HG02870 (cell line): ENCODE data around the gene LEUTX.

Experiments
- ATAC-seq: cut with Tn5 transposase; IDR thresholded peaks from one replicate; pipeline ENCODE4 v1.9.1; 2021; ENCODE audit warnings: mild to moderate bottlenecking, moderate library complexity; ENCODE audit not compliant: unreplicated experiment

Gene LEUTX

DNA sequence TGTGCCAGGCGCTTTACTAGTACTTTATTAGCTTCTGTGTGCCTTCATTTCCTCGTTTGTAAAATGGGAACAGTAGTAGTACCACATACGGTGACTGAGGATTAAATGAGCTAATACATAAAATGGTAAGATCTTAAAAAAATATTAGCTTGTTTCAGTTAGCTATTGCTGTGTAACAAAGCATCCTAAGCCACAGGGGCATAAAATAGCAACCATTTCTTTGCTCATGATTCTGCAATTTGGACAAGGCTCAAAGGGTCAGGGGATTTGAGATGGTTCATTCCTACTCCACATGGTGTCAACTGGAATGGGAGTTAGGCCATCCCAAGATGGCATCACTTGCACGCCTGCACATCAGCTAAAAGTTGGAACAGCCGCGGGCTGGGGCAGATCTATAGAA is 42.0 kb downstream of the LEUTX start:
- ATAC-seq, result no peak

DNA sequence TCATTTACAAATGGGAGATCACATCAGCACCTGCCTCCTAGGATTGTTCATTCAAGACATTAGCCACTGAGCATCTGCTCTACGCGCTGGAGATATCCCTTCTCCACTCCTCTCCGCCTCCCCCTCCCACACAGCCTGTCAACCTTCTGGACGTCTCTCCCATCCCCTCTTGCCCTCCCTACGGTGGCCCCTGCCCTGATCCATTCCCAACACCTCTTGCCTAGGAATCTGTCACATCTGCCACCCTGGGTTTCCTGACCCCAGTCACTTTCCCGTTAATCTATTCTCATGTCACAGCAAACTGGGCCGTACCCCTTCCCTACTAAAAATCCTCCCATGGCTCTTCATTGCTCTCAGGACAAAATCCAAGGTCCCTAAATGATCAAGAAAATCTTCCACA is 45.0 kb downstream of the LEUTX start:
- ATAC-seq, result no peak

- peak; percentile 91 for ATAC-seq
These were observed 45.8 kb downstream of the LEUTX start for GRCh38 chr19:39824143-39825092.

GRCh38 chr19:39825093-39825463 is 46.4 kb downstream of the LEUTX start:
- no peak for ATAC-seq

DNA sequence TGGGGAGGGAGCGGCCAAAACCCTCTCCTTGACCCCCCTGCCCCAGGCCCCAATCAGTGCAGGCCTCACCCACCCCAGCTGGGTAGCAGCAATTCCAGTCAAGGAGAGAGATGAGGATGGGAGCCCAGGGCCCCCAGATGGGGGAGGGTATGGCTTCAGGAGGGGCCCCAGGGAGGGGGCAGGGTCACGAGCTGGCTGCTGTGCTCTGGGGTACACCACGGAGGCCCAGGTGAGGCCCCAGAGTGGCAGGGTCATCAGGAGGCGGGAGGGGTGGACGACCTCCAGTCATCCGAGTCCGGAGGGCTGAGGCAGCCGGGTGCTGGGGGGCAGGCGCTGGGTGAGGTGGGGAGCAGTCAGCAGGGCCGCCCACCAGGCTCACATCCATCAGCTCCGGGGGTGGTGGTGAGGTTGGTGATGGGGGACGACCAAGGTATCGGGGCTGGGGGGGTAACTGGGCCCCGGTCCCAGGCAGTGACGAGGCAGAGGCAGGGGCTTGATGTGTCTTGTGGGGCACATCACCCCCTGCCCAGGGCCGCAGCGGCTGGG is 47.0 kb downstream of the LEUTX start:
- no peak for ATAC-seq

DNA sequence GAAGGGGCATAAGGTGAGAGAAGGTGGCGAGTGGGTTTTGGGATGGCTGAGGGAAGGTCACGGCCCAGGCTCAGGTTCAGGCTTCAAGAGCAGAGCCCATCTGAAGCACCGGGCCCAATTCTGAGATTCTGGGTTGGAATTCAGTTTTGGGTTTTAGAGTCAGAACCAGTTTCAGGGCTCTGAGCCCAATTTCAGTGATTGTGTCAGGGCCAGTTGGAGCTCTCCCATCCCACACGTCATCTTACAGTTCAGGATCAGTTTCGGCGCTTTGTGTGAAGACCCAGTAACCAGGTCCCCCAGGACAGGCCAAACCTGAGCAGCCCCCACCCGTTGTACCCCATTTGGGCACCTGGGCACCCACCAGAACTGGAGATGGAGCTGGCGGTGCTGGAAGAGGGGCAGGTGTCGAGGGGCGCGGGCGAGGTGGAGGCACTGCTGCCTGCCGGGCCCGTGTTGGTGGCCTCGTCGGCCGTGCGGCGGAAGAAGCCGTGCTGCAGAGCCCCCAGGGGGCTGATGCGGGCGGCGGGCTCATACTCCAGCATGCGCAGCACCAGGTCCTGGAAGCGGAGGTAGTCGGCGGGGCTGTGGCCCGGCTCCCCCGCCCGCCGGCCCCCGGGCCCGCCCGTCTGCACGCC is 47.8 kb downstream of the LEUTX start:
- ATAC-seq, result no peak

GRCh38 chr19:39827216-39827615 is 48.6 kb downstream of the LEUTX start:
- ATAC-seq, result no peak

- no peak for ATAC-seq
These were observed 49.5 kb downstream of the LEUTX start for GRCh38 chr19:39828015-39828653.

- ATAC-seq, result no peak
These were observed 50.0 kb downstream of the LEUTX start for GRCh38 chr19:39828654-39829032.

DNA sequence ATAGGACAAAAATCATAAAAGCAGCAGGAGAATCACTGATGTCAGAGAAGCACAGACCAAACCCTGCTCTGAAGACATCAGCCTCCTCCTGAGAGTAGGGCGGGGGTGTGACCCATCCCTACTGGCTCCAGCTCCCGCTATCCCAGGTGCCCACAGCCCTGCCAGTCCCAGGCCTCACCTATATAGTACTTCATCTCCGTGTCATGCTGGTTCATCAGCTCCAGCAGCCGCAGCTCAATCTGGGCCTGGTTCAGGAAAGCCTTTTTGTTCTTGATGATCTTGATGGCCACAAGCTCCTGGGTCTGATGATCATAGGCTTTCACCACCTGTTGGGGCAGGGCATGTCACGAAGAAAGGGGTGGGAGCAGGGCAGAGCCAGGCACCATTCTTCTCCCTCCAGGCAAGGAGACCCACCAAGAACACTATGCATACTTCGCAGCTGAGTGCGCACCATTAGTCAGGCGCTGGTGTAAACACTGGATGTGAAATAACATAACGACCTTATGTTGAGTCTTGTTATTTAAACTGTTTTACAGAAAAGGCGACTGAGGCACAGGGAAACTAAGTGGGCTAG is 51.1 kb downstream of the LEUTX start:
- ATAC-seq, result no peak

DNA sequence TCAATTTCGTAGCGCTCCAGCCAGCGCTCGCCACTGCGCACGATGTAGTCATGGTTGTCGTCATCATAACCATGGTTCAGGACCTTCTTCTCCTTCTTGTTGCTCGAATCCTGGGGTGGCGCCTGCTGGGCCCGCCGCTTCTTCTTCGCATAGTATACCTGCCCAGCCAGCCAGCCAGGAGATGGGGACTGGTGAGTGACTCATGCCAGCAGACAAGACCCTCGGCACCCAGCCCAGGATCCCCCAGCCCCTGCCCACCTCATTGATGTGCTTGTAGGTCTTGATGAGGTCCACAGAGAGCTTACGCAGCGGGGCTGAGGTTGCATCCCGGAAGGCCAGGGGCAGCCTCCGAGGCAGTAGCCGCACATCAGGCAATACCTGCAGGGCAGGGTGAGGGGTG is 51.8 kb downstream of the LEUTX start:
- ATAC-seq, result no peak

- ATAC-seq, result no peak
These were observed 52.2 kb downstream of the LEUTX start for GRCh38 chr19:39830847-39831246.

- no peak for ATAC-seq
These were observed 53.0 kb downstream of the LEUTX start for GRCh38 chr19:39831679-39832078.

GRCh38 chr19:39832341-39833083 is 53.9 kb downstream of the LEUTX start:
- ATAC-seq, result no peak

DNA sequence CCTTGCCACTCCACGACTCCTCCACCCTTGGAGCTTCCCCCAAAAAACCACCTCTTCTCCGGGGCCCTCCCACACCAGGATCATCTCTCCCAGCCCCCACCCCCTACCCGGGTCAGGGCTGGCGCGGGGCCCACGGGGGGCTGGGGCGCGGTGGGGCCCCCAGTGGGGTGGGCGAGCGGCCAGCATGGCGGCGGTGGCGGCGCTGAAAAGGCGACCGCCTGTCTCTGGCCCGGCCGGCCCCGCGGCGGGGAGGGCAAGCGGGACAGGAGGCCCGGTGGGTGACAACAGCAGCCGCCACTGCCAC is 54.5 kb downstream of the LEUTX start:
- ATAC-seq, result no peak

GRCh38 chr19:39833464-39834286 is 55.0 kb downstream of the LEUTX start, which contains the start of gene DYRK1B:
DYRK1B (minus strand) TSS chr19:39834162; CDS start chr19:39831867, 2,295 bp downstream.
- peak; percentile 81 for ATAC-seq

DNA sequence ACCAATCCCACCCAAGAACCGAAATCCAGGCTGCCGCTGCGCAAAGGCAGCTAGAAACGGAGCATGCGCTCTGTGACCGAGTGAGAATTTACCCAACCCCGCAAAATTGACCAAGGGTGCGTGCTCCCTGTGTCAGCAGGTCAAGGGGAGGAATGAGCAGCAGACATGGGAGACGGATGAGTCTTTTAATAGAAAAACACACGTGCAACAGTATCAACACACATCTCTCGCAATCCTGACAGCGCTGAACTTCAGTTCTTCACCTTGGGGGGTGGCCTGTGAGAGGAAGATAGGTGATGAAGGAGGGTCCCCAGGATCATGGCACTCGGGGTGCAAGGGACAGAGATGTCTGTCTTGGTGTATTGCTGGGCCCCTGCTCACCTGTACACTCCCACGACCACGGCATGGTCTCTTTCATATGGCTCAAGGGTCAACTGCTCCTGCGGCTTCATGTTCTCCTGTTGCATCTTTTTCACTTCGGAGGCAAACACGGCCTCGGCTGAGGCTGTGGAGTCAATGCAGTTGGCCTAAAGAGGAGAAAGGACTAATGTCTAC is 55.7 kb downstream of the LEUTX start:
- ATAC-seq, result no peak
